Thyroid gland (tissue), 4 donors: ENCODE results near the gene RPL5. TPM values are rescaled to one million over a fixed set of nuclear protein-coding genes. Genes with fewer than 3 reads are reported as not detected.

Experiments used
- DNase-seq, 2 donors: peaks; one replicate each; pipeline ENCODE4 v3.0.0-alpha.2; 2019
- H3K27ac ChIP-seq, 3 donors: fragments of 200-600 bp; sonication (generic); 1 replicate in 2 of 3; 2 replicates in 1 of 3; pipeline ENCODE4 v1.5.1; 2016 to 2019; ENCODE audit warnings: mild to moderate bottlenecking in 1 of 3, moderate library complexity in 1 of 3
- H3K27me3 ChIP-seq: fragments of 200-600 bp; sonication (generic); one replicate; pipeline ENCODE4 v1.5.1; 2019
- H3K36me3 ChIP-seq, 2 donors: fragments of 200-600 bp; sonication (generic); one replicate each; pipeline ENCODE4 v1.5.1; 2016 to 2019
- H3K4me1 ChIP-seq, 2 donors: fragments of 200-600 bp; sonication (generic); one replicate each; pipeline ENCODE4 v1.5.1; 2017 to 2019
- H3K4me3 ChIP-seq, 3 donors: fragments of 200-600 bp; sonication (generic); replicated peaks in 1 of 3; 1 replicate in 2 of 3; 2 replicates in 1 of 3; pipeline ENCODE4 v1.5.1; 2016; ENCODE audit warnings: mild to moderate bottlenecking in 1 of 3
- H3K9me3 ChIP-seq: fragments of 200-600 bp; sonication (generic); one replicate; pipeline ENCODE4 v1.5.1; 2017
- CTCF ChIP-seq, 6 experiments: fragments of 200-600 bp in 3 of 6; fragments of 450-650 bp in 3 of 6; sonication (generic) in 3 of 6; IDR thresholded peaks; one replicate each; pipeline ENCODE4 v1.5.1; 2016 to 2019; ENCODE audit warnings: antibody characterized with exemption in 6 of 6, mild to moderate bottlenecking in 2 of 6, inconsistent platforms in 1 of 6, moderate library complexity in 1 of 6
- POLR2A ChIP-seq, 2 donors: fragments of 450-650 bp; IDR thresholded peaks; one replicate each; pipeline ENCODE4 v1.6.1; 2017; ENCODE audit warnings: antibody characterized with exemption in 2 of 2, mild to moderate bottlenecking in 2 of 2, moderate library complexity in 1 of 2
- WGBS, 2 donors: methylation state at CpG; one replicate each; pipeline ENCODE4 v1.1.5; 2017; 5-methylcytosine and 5-hydroxymethylcytosine counted together
- intact Hi-C: fragments of 100-400 bp; cut with DNase I; formaldehyde crosslinking; loops from one replicate; pipeline ENCODE4 v1.15.1; 2023
- total RNA-seq, 4 donors: library from RNA; depleted of rRNA; stranded (reverse); fragments of >200 nt; gene quantifications; one replicate each; pipeline ENCODE4 v1.2.3, GENCODE V29; 2016

RPL5 gene
- total RNA-seq, 4 donors from 2014 or later, result 1,556 to 2,409 (median 1,666) TPM

DNA sequence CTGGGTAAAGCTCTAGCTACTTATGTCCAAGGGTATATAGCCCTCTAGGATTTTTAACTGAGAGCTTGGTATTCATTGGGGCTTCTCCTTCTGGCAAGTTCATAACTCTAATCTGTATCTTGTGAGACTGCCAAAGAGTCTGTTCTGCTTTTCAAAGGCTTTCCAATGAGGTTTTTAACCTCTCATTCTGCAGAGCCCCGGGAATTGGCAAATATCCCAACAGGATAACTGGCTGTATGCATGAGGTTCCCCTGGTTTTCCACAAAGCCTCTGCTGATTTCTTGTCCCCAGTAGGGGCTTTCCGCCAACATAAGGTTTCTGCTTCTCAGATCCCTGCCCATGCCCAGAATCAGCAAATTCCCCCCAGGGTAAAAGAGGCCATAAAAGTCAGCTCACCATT is 40.9 kb downstream of the RPL5 start:
- no peak for TF ChIP-seq CTCF (IDR thresholded peaks at IDR 0.05)
- no peak for TF ChIP-seq POLR2A (IDR thresholded peaks at IDR 0.05)
- H3K9me3 ChIP-seq, result no peaks in the 10 kb centered on the region
- H3K4me1 ChIP-seq, result peaks cover 0 to 7% of the 10 kb centered on the region in 2 donors
- no peaks in the 10 kb centered on the region for H3K27me3 ChIP-seq
- 87 to 95% methylated on average over 2 of the region's 2 CpGs for WGBS, 2 donors
- H3K4me3 ChIP-seq, result no peak overlapping the region
- intact Hi-C loops, result no loop called here
- no peak overlapping the region for H3K27ac ChIP-seq
- no peak for DNase-seq
- H3K36me3 ChIP-seq, result no peaks in the 10 kb centered on the region

DNA sequence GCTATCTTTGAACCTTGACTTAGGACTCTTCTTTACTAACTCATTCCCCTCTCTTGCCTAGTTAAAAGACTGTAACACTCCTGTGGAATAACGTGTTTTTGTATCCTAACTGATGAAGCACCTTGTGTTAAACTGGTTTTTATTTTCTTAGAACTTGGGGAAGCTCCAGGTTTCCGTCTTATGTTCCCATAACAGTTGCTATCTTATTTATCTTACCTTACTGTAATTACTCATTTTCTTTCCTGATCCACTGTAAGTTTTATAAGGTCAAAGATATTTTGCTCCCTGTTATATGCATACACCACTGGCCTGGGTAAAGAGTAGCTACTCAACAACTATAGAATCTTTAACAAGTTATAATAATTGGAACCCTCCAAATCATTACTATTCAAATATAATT is 43.1 kb downstream of the RPL5 start:
- Histone ChIP-seq H3K4me3 (no peak overlapping the region), H3K4me1 (peaks cover 0 to 7% of the 10 kb centered on the region in 2 donors), H3K9me3 (no peaks in the 10 kb centered on the region), H3K27ac (no peak overlapping the region), H3K36me3 (no peaks in the 10 kb centered on the region), H3K27me3 (no peaks in the 10 kb centered on the region)
- no peak for DNase-seq
- TF ChIP-seq CTCF (IDR thresholded peaks at IDR 0.05), result no peak
- TF ChIP-seq POLR2A (IDR thresholded peaks at IDR 0.05), result no peak
- intact Hi-C loops, result no loop called here
- 92 to 95% methylated on average over 2 of the region's 2 CpGs for WGBS, 2 donors

- H3K4me3 ChIP-seq, result no peak overlapping the region
- H3K9me3 ChIP-seq, result no peaks in the 10 kb centered on the region
- intact Hi-C loops, result no loop called here
- 97% methylated on average over 4 of the region's 4 CpGs for WGBS, 2 donors
- DNase-seq, result no peak
- H3K27me3 ChIP-seq, result no peaks in the 10 kb centered on the region
- no peak overlapping the region for H3K27ac ChIP-seq
- TF ChIP-seq POLR2A (IDR thresholded peaks at IDR 0.05), result no peak
- TF ChIP-seq CTCF (IDR thresholded peaks at IDR 0.05), result no peak
- peaks cover 0 to 7% of the 10 kb centered on the region in 2 donors for H3K4me1 ChIP-seq
- H3K36me3 ChIP-seq, result no peaks in the 10 kb centered on the region
Observed at GRCh38 chr1:92876351-92876750, 44.5 kb downstream of the RPL5 start.

- Histone ChIP-seq H3K9me3 (no peaks in the 10 kb centered on the region), H3K27me3 (no peaks in the 10 kb centered on the region), H3K27ac (no peak overlapping the region), H3K4me3 (no peak overlapping the region), H3K4me1 (peaks cover 0 to 7% of the 10 kb centered on the region in 2 donors), H3K36me3 (no peaks in the 10 kb centered on the region)
- TF ChIP-seq CTCF (IDR thresholded peaks at IDR 0.05), result no peak
- TF ChIP-seq POLR2A (IDR thresholded peaks at IDR 0.05), result no peak
- no peak for DNase-seq
- 58 to 63% methylated on average over 4 of the region's 4 CpGs for WGBS, 2 donors
- intact Hi-C loops, result no loop called here
Observed at GRCh38 chr1:92877081-92877711, 45.4 kb downstream of the RPL5 start.

DNA sequence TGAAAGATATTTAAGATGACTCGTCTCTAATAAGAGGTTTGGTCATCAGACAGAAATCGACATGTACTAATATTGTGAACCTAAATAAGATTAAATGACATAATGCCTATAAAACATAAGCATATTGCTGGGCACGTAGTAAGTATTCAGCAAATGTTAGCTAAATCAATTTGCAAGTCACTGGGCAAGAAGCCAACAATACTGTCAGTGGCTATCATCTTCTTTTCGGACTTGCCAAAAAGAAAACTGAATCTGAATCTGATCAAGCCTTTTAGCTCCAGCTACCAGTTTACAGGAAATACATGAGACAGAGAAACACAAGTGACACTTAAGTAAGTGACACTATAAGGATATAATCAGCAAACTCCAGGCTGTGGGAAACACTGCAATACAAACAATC is 46.0 kb downstream of the RPL5 start:
- TF ChIP-seq CTCF (IDR thresholded peaks at IDR 0.05), result no peak
- no peak for TF ChIP-seq POLR2A (IDR thresholded peaks at IDR 0.05)
- intact Hi-C loops, result no loop called here
- no peak overlapping the region for H3K27ac ChIP-seq
- WGBS, 2 donors, result 75 to 82% methylated on average over 4 of the region's 4 CpGs
- H3K36me3 ChIP-seq, result no peaks in the 10 kb centered on the region
- H3K4me1 ChIP-seq, result peaks cover 0 to 7% of the 10 kb centered on the region in 2 donors
- DNase-seq, result no peak
- no peaks in the 10 kb centered on the region for H3K27me3 ChIP-seq
- no peaks in the 10 kb centered on the region for H3K9me3 ChIP-seq
- H3K4me3 ChIP-seq, result no peak overlapping the region
